Endothelial cell of umbilical vein (primary cell): ENCODE measurements around the gene MARK3. TPM values are rescaled to one million over a fixed set of nuclear protein-coding genes. Genes with fewer than 3 reads are reported as not detected.

Experiments
- BruUV-seq: library from RNA; stranded (reverse); fragments of 400-500 nt; replicated peaks from 2 replicates; lab custom pipeline; 2021; lab: Mats Ljungman, UMichigan
- CTCF ChIA-PET: fragments of 300-600, 350-600 bp; sonication (Branson Sonifier 250); formaldehyde crosslinking; loops from one replicate; lab custom pipeline; 2021; ENCODE audit warnings: antibody characterized with exemption, inconsistent platforms; lab: Charles Lee
- POLR2A ChIA-PET: fragments of 300-600, 350-600 bp; sonication (Branson Sonifier 250); formaldehyde crosslinking; loops from one replicate; lab custom pipeline; 2021; ENCODE audit warnings: antibody characterized with exemption, inconsistent platforms; lab: Charles Lee
- DNase-seq: peaks from one replicate; pipeline ENCODE4 v3.0.0-alpha.2; 2011; ENCODE audit warnings: low read depth, low spot score
- FAIRE-seq: peaks from 2 replicates; lab custom pipeline; 2011; peaks lifted over from hg19 to GRCh38; lab: Jason Lieb, UNC
- H2AFZ ChIP-seq: 2 replicates; pipeline ENCODE4 v1.6.0; 2012; ENCODE audit warnings: low read depth, low read length, control low read depth, inconsistent platforms
- H3K27ac ChIP-seq: 2 replicates; pipeline ENCODE4 v1.5.1; 2011; ENCODE audit warnings: low read depth, mild to moderate bottlenecking, control low read depth, low read length, moderate library complexity; ENCODE audit not compliant: insufficient read depth
- H3K27me3 ChIP-seq, 2 experiments: 2 replicates each; pipeline versions ENCODE4 v1.6.0 to v1.6.1; 2011; ENCODE audit warnings: low read length in 2 of 2, mixed read lengths in 1 of 2; ENCODE audit not compliant: control insufficient read depth in 2 of 2, insufficient read depth in 2 of 2
- H3K36me3 ChIP-seq, 2 experiments: 2 replicates in 1 of 2; 3 replicates in 1 of 2; pipeline ENCODE4 v1.5.1; 2011; ENCODE audit warnings: low read length in 2 of 2, mild to moderate bottlenecking in 1 of 2, moderate library complexity in 1 of 2; ENCODE audit not compliant: control insufficient read depth in 2 of 2, insufficient read depth in 2 of 2; ENCODE audit errors: extremely low read depth in 1 of 2
- H3K4me1 ChIP-seq: 3 replicates; pipeline ENCODE4 v1.5.1; 2011; ENCODE audit warnings: mild to moderate bottlenecking, low read length; ENCODE audit not compliant: control insufficient read depth, insufficient read depth; ENCODE audit errors: extremely low read depth
- H3K4me2 ChIP-seq: 2 replicates; pipeline ENCODE4 v1.6.1; 2011; ENCODE audit warnings: low read length, control low read depth, mixed read lengths; ENCODE audit not compliant: insufficient read depth
- H3K4me3 ChIP-seq, 3 experiments: fragments of 200-600 bp in 1 of 3; sonication (generic), shearing (Covaris generic) in 1 of 3; replicated peaks in 1 of 3; 2 replicates each; pipeline ENCODE4 v1.5.1; 2011 to 2016; ENCODE audit warnings: control low read depth in 3 of 3, low read length in 3 of 3, mild to moderate bottlenecking in 2 of 3, inconsistent platforms in 1 of 3, low read depth in 1 of 3, moderate library complexity in 1 of 3; ENCODE audit not compliant: insufficient read depth in 1 of 3
- H3K79me2 ChIP-seq: 2 replicates; pipeline ENCODE4 v1.6.0; 2012; ENCODE audit warnings: low read length, inconsistent platforms; ENCODE audit not compliant: control insufficient read depth, insufficient read depth
- H3K9ac ChIP-seq: replicated peaks from 2 replicates; pipeline ENCODE3; 2011; ENCODE audit warnings: low read length, control low read depth; ENCODE audit not compliant: insufficient read depth; ENCODE audit errors: extremely low read depth
- H3K9me1 ChIP-seq: replicated peaks from 3 replicates; pipeline ENCODE4 v1.6.0; 2011; ENCODE audit warnings: mild to moderate bottlenecking, low read length; ENCODE audit not compliant: control insufficient read depth, insufficient read depth; ENCODE audit errors: extremely low read depth
- H3K9me3 ChIP-seq: replicated peaks from 2 replicates; pipeline ENCODE4 v1.5.1; 2012; ENCODE audit warnings: low read length, inconsistent platforms; ENCODE audit not compliant: control insufficient read depth, insufficient read depth
- H4K20me1 ChIP-seq: replicated peaks from 2 replicates; pipeline ENCODE3; 2011; ENCODE audit warnings: mild to moderate bottlenecking, low read length; ENCODE audit not compliant: control insufficient read depth, insufficient read depth; ENCODE audit errors: extremely low read depth
- CTCF ChIP-seq, 2 donors: IDR thresholded peaks; 1 replicate in 1 of 2; 2 replicates in 1 of 2; pipeline ENCODE4 v1.5.1; 2011; ENCODE audit warnings: low read length in 2 of 2, mild to moderate bottlenecking in 2 of 2, moderate library complexity in 2 of 2, control low read depth in 1 of 2, inconsistent platforms in 1 of 2, low read depth in 1 of 2; ENCODE audit not compliant: insufficient read depth in 1 of 2; ENCODE audit errors: extremely low read depth in 1 of 2
- EZH2 ChIP-seq: IDR thresholded peaks from 2 replicates; pipeline ENCODE4 v1.6.1; 2012; ENCODE audit warnings: borderline replicate concordance, low read depth, mild to moderate bottlenecking, moderate library complexity, low read length, inconsistent platforms; ENCODE audit not compliant: severe bottlenecking
- FOS ChIP-seq: IDR thresholded peaks from 2 replicates; pipeline ENCODE4 v1.6.1; 2011; ENCODE audit warnings: mild to moderate bottlenecking, low read length, moderate library complexity, borderline replicate concordance; ENCODE audit not compliant: insufficient read depth
- GATA2 ChIP-seq: IDR thresholded peaks from 2 replicates; pipeline ENCODE4 v1.7.0; 2011; ENCODE audit warnings: low read depth, mild to moderate bottlenecking, moderate library complexity, mixed read lengths, low read length; ENCODE audit not compliant: insufficient read length, insufficient read depth
- JUN ChIP-seq: IDR thresholded peaks from 2 replicates; pipeline ENCODE4 v1.6.1; 2011; ENCODE audit warnings: borderline replicate concordance, low read depth; ENCODE audit not compliant: insufficient read length, insufficient read depth
- MAX ChIP-seq: IDR thresholded peaks from 2 replicates; pipeline ENCODE4 v1.6.1; 2011; ENCODE audit not compliant: insufficient read depth, insufficient read length
- MYC ChIP-seq: IDR thresholded peaks from one replicate; pipeline ENCODE4 v1.6.1; 2011; ENCODE audit warnings: mild to moderate bottlenecking, low read depth, low read length
- POLR2A ChIP-seq: IDR thresholded peaks from 2 replicates; pipeline ENCODE4 v1.6.1; 2012; ENCODE audit warnings: low read depth, mild to moderate bottlenecking, control low read depth, low read length
- POLR2AphosphoS5 ChIP-seq: IDR thresholded peaks from 2 replicates; pipeline ENCODE4 v1.6.1; 2012; ENCODE audit warnings: low read depth, mild to moderate bottlenecking, control low read depth, low read length, moderate library complexity; ENCODE audit not compliant: insufficient read depth
- dilution Hi-C: fragments of 300-500 bp; cut with MboI; formaldehyde crosslinking; loops from one replicate; pipeline ENCODE4 v1.15.0; 2019; ENCODE audit warnings: low sequenced_read_pairs; ENCODE audit not compliant: extremely low pct_ligation_motif_present
- intact Hi-C: fragments of 100-400 bp; cut with micrococcal nuclease; formaldehyde crosslinking; loops from one replicate; pipeline ENCODE4 v1.10.0; 2022
- polyA plus RNA-seq, 4 experiments: library from polyadenylated mRNA; depleted of rRNA in 3 of 4; stranded (reverse) in 3 of 4; unstranded in 1 of 4; fragments of >200 nt; gene quantifications; 2 replicates each; pipeline versions ENCODE4 v1.2.1 to v1.2.3, GENCODE V29; 2011 to 2012; ENCODE audit warnings: missing spikeins in 1 of 4
- total RNA-seq: library from RNA; stranded (reverse); gene quantifications from 2 replicates; pipeline ENCODE4 v1.2.3, GENCODE V29; 2021

MARK3 gene
- total and polyA plus RNA-seq, 2 donors (not counting 3 experiments of a cell fraction or from before 2014, with no cell fraction given), result 46.6 to 96.1 TPM

- no peak overlapping the region for H2AFZ ChIP-seq
- no peak overlapping the region for H3K9ac ChIP-seq
- no peaks in the 10 kb centered on the region for H3K9me1 ChIP-seq
- no peak overlapping the region for H3K4me2 ChIP-seq
- intact Hi-C loops, result no loop called here
- ChIA-PET CTCF (interaction anchor here (1.3 to 1.7 kb wide), 4 partner anchors 9 to 58 kb away, joined by 3 to 7 read pairs (median 4); no protein-coding TSS in a partner anchor), POLR2A (no interaction called here)
- FAIRE-seq, result no peak
- H3K4me3 ChIP-seq, result no peak overlapping the region
- H3K4me1 ChIP-seq, result no peaks in the 10 kb centered on the region
- no peak overlapping the region for H3K27ac ChIP-seq
- H3K27me3 ChIP-seq, result no peaks in the 10 kb centered on the region
- H3K79me2 ChIP-seq, result peaks cover 78% of the 10 kb centered on the region
- H4K20me1 ChIP-seq, result no peaks in the 10 kb centered on the region
- dilution Hi-C loops, result no loop called here
- no peaks in the 10 kb centered on the region for H3K9me3 ChIP-seq
- H3K36me3 ChIP-seq, result peaks cover 0 to 2% of the 10 kb centered on the region in 2 experiments
- no peak for TF ChIP-seq FOS
- no peak for TF ChIP-seq MYC
- TF ChIP-seq EZH2, result no peak
- TF ChIP-seq POLR2A, result no peak
- no peak for TF ChIP-seq JUN
- TF ChIP-seq CTCF (IDR thresholded peaks at IDR 0.05; ENCODE audit: extremely low read depth in 1 of 2, insufficient read depth in 1 of 2, low read depth in 1 of 2, low read length in 2 of 2), result no peak
- no peak for TF ChIP-seq MAX
- TF ChIP-seq GATA2, result no peak
- no peak for TF ChIP-seq POLR2AphosphoS5
- DNase-seq, result no peak
- no TSS peak for BruUV-seq
These were observed 57.1 kb downstream of the MARK3 start for GRCh38 chr14:103442288-103442687.
